Liver (tissue), 9 donors: ENCODE data around the gene CXCR3. TPM values are rescaled to one million over a fixed set of nuclear protein-coding genes. Genes with fewer than 3 reads are reported as not detected.
"Not testable (repeated sequence)": the region's sequence is repeated elsewhere in the genome, so short reads cannot be mapped to it uniquely, and the experiment has no call there.

ENCODE experiments used
- DNase-seq: peaks from one replicate; pipeline ENCODE4 v3.0.0-alpha.2; 2017; ENCODE audit warnings: low spot score
- H3K27ac ChIP-seq, 2 donors: one replicate each; pipeline ENCODE4 v1.7.0; 2013; ENCODE audit warnings: inconsistent platforms in 2 of 2, low read length in 2 of 2, control low read depth in 1 of 2, low read depth in 1 of 2, mild to moderate bottlenecking in 1 of 2
- H3K27me3 ChIP-seq, 4 donors: one replicate each; pipeline versions ENCODE4 v1.6.1 to v1.7.0; 2013; ENCODE audit warnings: low read length in 3 of 4, inconsistent platforms in 1 of 4, mild to moderate bottlenecking in 1 of 4, moderate library complexity in 1 of 4; ENCODE audit not compliant: control insufficient read depth in 4 of 4, insufficient read depth in 4 of 4
- H3K36me3 ChIP-seq, 4 donors: one replicate each; pipeline versions ENCODE4 v1.6.1 to v1.7.0; 2013; ENCODE audit warnings: low read length in 3 of 4, mild to moderate bottlenecking in 3 of 4, low read depth in 1 of 4, moderate library complexity in 1 of 4; ENCODE audit not compliant: control insufficient read depth in 4 of 4, insufficient read depth in 3 of 4
- H3K4me1 ChIP-seq, 4 donors: one replicate each; pipeline versions ENCODE4 v1.6.1 to v1.7.0; 2013; ENCODE audit warnings: low read length in 3 of 4, mild to moderate bottlenecking in 3 of 4, moderate library complexity in 1 of 4; ENCODE audit not compliant: control insufficient read depth in 4 of 4, insufficient read depth in 4 of 4
- H3K4me3 ChIP-seq, 3 donors: one replicate each; pipeline versions ENCODE4 v1.6.1 to v1.7.0; 2013; ENCODE audit warnings: low read length in 3 of 3, control low read depth in 1 of 3, low read depth in 1 of 3, mild to moderate bottlenecking in 1 of 3
- H3K9ac ChIP-seq, 2 donors: one replicate each; pipeline ENCODE4 v1.7.0; 2013; ENCODE audit warnings: low read length in 2 of 2, mild to moderate bottlenecking in 2 of 2, moderate library complexity in 2 of 2, control low read depth in 1 of 2, low read depth in 1 of 2
- H3K9me3 ChIP-seq, 4 donors: one replicate each; pipeline versions ENCODE4 v1.6.1 to v1.7.0; 2013; ENCODE audit warnings: low read length in 3 of 4; ENCODE audit not compliant: control insufficient read depth in 4 of 4
- CTCF ChIP-seq: fragments of 150-350 bp; IDR thresholded peaks from 2 replicates; pipeline ENCODE4 v1.5.1; 2017; ENCODE audit warnings: improper control_type of control experiment, low read depth, low read length; ENCODE audit not compliant: missing input control
- FOXA1 ChIP-seq: IDR thresholded peaks from 2 replicates; pipeline ENCODE4 v1.6.1; 2016; ENCODE audit warnings: antibody characterized with exemption
- FOXA2 ChIP-seq: IDR thresholded peaks from 2 replicates; pipeline ENCODE4 v1.6.1; 2016; ENCODE audit warnings: antibody characterized with exemption
- GABPA ChIP-seq, 2 donors: IDR thresholded peaks in 1 of 2; conservative IDR thresholded peaks in 1 of 2; 2 replicates each; pipeline ENCODE4 v1.6.1; 2016; ENCODE audit warnings: antibody characterized with exemption in 2 of 2, mild to moderate bottlenecking in 1 of 2, moderate library complexity in 1 of 2
- HNF4A ChIP-seq, 2 donors: conservative IDR thresholded peaks; 2 replicates each; pipeline ENCODE4 v1.6.1; 2016; ENCODE audit warnings: antibody characterized with exemption in 2 of 2, mild to moderate bottlenecking in 2 of 2
- HNF4G ChIP-seq: IDR thresholded peaks from 2 replicates; pipeline ENCODE4 v1.6.1; 2016; ENCODE audit warnings: antibody characterized with exemption
- JUND ChIP-seq, 2 donors: IDR thresholded peaks; 2 replicates each; pipeline ENCODE4 v1.6.1; 2016; ENCODE audit warnings: antibody characterized with exemption in 2 of 2
- NR2F2 ChIP-seq: IDR thresholded peaks from 2 replicates; pipeline ENCODE4 v1.6.1; 2016; ENCODE audit warnings: antibody characterized with exemption
- RXRA ChIP-seq, 2 donors: IDR thresholded peaks; 2 replicates each; pipeline ENCODE4 v1.6.1; 2017 to 2018; ENCODE audit warnings: antibody characterized with exemption in 2 of 2, mild to moderate bottlenecking in 1 of 2
- SP1 ChIP-seq: IDR thresholded peaks from 2 replicates; pipeline ENCODE4 v1.6.1; 2018; ENCODE audit warnings: antibody characterized with exemption, mild to moderate bottlenecking
- TAF1 ChIP-seq: conservative IDR thresholded peaks from 2 replicates; pipeline ENCODE4 v1.6.1; 2016; ENCODE audit warnings: antibody characterized with exemption, mild to moderate bottlenecking
- YY1 ChIP-seq: IDR thresholded peaks from 2 replicates; pipeline ENCODE4 v1.6.1; 2016; ENCODE audit warnings: antibody characterized with exemption, mild to moderate bottlenecking
- ZBTB33 ChIP-seq: IDR thresholded peaks from 2 replicates; pipeline ENCODE4 v1.6.1; 2016; ENCODE audit warnings: antibody characterized with exemption
- WGBS: extraction: QIAGEN DNeasy Blood & Tissue Kit; methylation state at CpG from one replicate; pipeline ENCODE4 v1.1.7; 2013; 5-methylcytosine and 5-hydroxymethylcytosine counted together
- polyA plus RNA-seq, 2 donors: library from polyadenylated mRNA; stranded (reverse) in 1 of 2; unstranded in 1 of 2; fragments of 200-250 nt in 1 of 2; fragments of >200 nt in 1 of 2; fragmentation: Nextera tagmentation in 1 of 2; extraction: Ambion mirVana in 1 of 2; gene quantifications; one replicate each; pipeline versions ENCODE4 v1.2.1 to v1.2.3, GENCODE V29; 2013 to 2015
- total RNA-seq, 2 donors: library from RNA; depleted of rRNA; stranded (reverse); fragments of >200 nt; gene quantifications; one replicate each; pipeline ENCODE4 v1.2.3, GENCODE V29; 2014
- donor health status: healthy.
- donor health status: healthy.
- donor health status: healthy.
- donor health status: healthy.
- donor health status: healthy.

The CXCR3 gene
- total and polyA plus RNA-seq, 4 donors: 0.25 to 0.27 (median 0.25) TPM; not detected in 1

- WGBS: 91% methylated on average over 2 of the region's 2 CpGs
- Histone ChIP-seq H3K36me3 (peaks cover 0 to 22% (median 17%) of the 10 kb centered on the region in 4 donors), H3K9ac (no peak overlapping the region), H3K27ac (no peak overlapping the region), H3K9me3 (no peaks in the 10 kb centered on the region), H3K27me3 (no peaks in the 10 kb centered on the region), H3K4me1 (no peaks in the 10 kb centered on the region), H3K4me3 (no peak overlapping the region)
- TF ChIP-seq NR2F2: no peak
- no peak for DNase-seq
These were observed 18.3 kb downstream of the CXCR3 start for GRCh38 chrX:71599965-71600364.

GRCh38 chrX:71593210-71593609, 25.1 kb downstream of the CXCR3 start:
- H3K27me3 ChIP-seq, DNase-seq, H3K4me1 ChIP-seq, H3K27ac ChIP-seq, H3K9ac ChIP-seq, H3K4me3 ChIP-seq, H3K36me3 ChIP-seq, H3K9me3 ChIP-seq: not testable (repeated sequence)
- WGBS: 98% methylated on average over 7 of the region's 8 CpGs

- DNase-seq: no peak
These were observed 31.4 kb downstream of the CXCR3 start for GRCh38 chrX:71586929-71587328.

GRCh38 chrX:71581210-71581609, 37.1 kb downstream of the CXCR3 start:
- TF ChIP-seq HNF4A (conservative IDR thresholded peaks at IDR 0.05) (no peak), GABPA (IDR thresholded peaks at IDR 0.05 in 1 of 2, conservative IDR thresholded peaks at IDR 0.05 in 1 of 2) (no peak)
- H3K4me1 ChIP-seq: no peaks in the 10 kb centered on the region
- no peaks in the 10 kb centered on the region for H3K27me3 ChIP-seq
- 83% methylated on average over 5 of the region's 5 CpGs for WGBS
- no peaks in the 10 kb centered on the region for H3K9me3 ChIP-seq
- no peak for DNase-seq
- no peak overlapping the region for H3K27ac ChIP-seq
- H3K4me3 ChIP-seq: no peak overlapping the region
- no peak overlapping the region for H3K9ac ChIP-seq
- no peaks in the 10 kb centered on the region for H3K36me3 ChIP-seq

More at GRCh38 chrX:71586929-71587328, 31.4 kb downstream of the CXCR3 start:
- Histone ChIP-seq H3K4me3 (no peak overlapping the region), H3K27ac (no peak overlapping the region), H3K36me3 (no peaks in the 10 kb centered on the region), H3K9me3 (no peaks in the 10 kb centered on the region), H3K4me1 (no peaks in the 10 kb centered on the region), H3K9ac (no peak overlapping the region), H3K27me3 (no peaks in the 10 kb centered on the region)
- WGBS: 70% methylated on average over 2 of the region's 2 CpGs
- TF ChIP-seq SP1 (peak; percentile 55), ZBTB33 (no peak), FOXA2 (no peak), HNF4G (peak; percentile 26), HNF4A (conservative IDR thresholded peaks at IDR 0.05) (peak; percentile 19 to 69)

- Histone ChIP-seq H3K4me1 (no peaks in the 10 kb centered on the region), H3K4me3 (no peak overlapping the region), H3K27me3 (no peaks in the 10 kb centered on the region), H3K27ac (no peak overlapping the region), H3K9me3 (no peaks in the 10 kb centered on the region), H3K36me3 (peaks cover 0 to 2% (median 2%) of the 10 kb centered on the region in 4 donors), H3K9ac (no peak overlapping the region)
- DNase-seq: no peak
- no peak for TF ChIP-seq JUND (IDR thresholded peaks at IDR 0.05)
- no peak for TF ChIP-seq YY1
- no peak for TF ChIP-seq ZBTB33
- no peak for TF ChIP-seq TAF1
- TF ChIP-seq RXRA (IDR thresholded peaks at IDR 0.05): no peak
- TF ChIP-seq FOXA1: no peak
- no peak for TF ChIP-seq SP1
- TF ChIP-seq CTCF: no peak
- WGBS: 91% methylated on average over 7 of the region's 7 CpGs
These were observed 38.3 kb downstream of the CXCR3 start for GRCh38 chrX:71579990-71580380.
